ENCODE measurements around the gene ELL. TPM values are rescaled to one million over a fixed set of nuclear protein-coding genes. Genes with fewer than 3 reads are reported as not detected.

The ELL gene
- total RNA-seq, 1 experiment from 2014 or later, result 21.0 TPM

- ATAC-seq, result no peak
- no peak for DNase-seq
- no peak overlapping the region for H3K4me2 ChIP-seq (ENCODE audit: low read length)
- H3K4me3 ChIP-seq (ENCODE audit: low read length), result no peak overlapping the region
- peaks cover 21% of the 10 kb centered on the region; the same call in 1 of the 2 replicates for H3K36me3 ChIP-seq (ENCODE audit: low read depth, low read length)
- H3K9ac ChIP-seq (ENCODE audit: low read length), result no peak overlapping the region
- no TSS peak for BruUV-seq (replicated peaks)
- H3K9me2 ChIP-seq (replicated peaks; ENCODE audit: low read length), result no peaks in the 10 kb centered on the region
- no peaks in the 10 kb centered on the region for H3F3A ChIP-seq (ENCODE audit: low read length, unreplicated experiment)
- no peak overlapping the region for H2AFZ ChIP-seq (ENCODE audit: low read length)
- intact Hi-C loops (cut with micrococcal nuclease), result no loop called here
- no peaks in the 10 kb centered on the region for H4K20me1 ChIP-seq (ENCODE audit: low read length)
- TF ChIP-seq, protein P1, sequence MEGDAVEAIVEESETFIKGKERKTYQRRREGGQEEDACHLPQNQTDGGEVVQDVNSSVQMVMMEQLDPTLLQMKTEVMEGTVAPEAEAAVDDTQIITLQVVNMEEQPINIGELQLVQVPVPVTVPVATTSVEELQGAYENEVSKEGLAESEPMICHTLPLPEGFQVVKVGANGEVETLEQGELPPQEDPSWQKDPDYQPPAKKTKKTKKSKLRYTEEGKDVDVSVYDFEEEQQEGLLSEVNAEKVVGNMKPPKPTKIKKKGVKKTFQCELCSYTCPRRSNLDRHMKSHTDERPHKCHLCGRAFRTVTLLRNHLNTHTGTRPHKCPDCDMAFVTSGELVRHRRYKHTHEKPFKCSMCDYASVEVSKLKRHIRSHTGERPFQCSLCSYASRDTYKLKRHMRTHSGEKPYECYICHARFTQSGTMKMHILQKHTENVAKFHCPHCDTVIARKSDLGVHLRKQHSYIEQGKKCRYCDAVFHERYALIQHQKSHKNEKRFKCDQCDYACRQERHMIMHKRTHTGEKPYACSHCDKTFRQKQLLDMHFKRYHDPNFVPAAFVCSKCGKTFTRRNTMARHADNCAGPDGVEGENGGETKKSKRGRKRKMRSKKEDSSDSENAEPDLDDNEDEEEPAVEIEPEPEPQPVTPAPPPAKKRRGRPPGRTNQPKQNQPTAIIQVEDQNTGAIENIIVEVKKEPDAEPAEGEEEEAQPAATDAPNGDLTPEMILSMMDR (conservative IDR thresholded peaks at IDR 0.05; ENCODE audit: low read depth, low read length), result no peak
- no peak for TF ChIP-seq EZH2phosphoT487 (IDR thresholded peaks at IDR 0.05; ENCODE audit: borderline replicate concordance, low read length)
- TF ChIP-seq EZH2 (IDR thresholded peaks at IDR 0.05; ENCODE audit: low read length, unreplicated experiment), result no peak
- no peaks in the 10 kb centered on the region for H3K27me3 ChIP-seq (ENCODE audit: low read length)
- ChIA-PET POLR2A (ENCODE audit: unreplicated experiment) (no interaction called here), CTCF (no interaction called here)
- H3K4me1 ChIP-seq (ENCODE audit: insufficient read depth, low read length), result no peaks in the 10 kb centered on the region
- H3K27ac ChIP-seq (ENCODE audit: low read length), result no peak overlapping the region
- no peaks in the 10 kb centered on the region for H3K9me3 ChIP-seq (ENCODE audit: low read length)
- H3K79me2 ChIP-seq (ENCODE audit: low read length), result no peaks in the 10 kb centered on the region
Observed at GRCh38 chr19:18445262-18445948, 76.5 kb downstream of the ELL start.

- H2AFZ ChIP-seq (ENCODE audit: low read length), result no peak overlapping the region
- no peak overlapping the region for H3K27ac ChIP-seq (ENCODE audit: low read length)
- no peaks in the 10 kb centered on the region for H3K9me2 ChIP-seq (replicated peaks; ENCODE audit: low read length)
- ChIA-PET CTCF (interaction anchor here (0.6 kb wide), 1 partner anchor 111 kb away, joined by 5 read pairs; no protein-coding TSS in a partner anchor), POLR2A (ENCODE audit: unreplicated experiment) (interaction anchor here (0.6 kb wide), 1 partner anchor 163 kb away, joined by 6 read pairs; the partner anchor contains the start of gene JUND)
- no peaks in the 10 kb centered on the region for H3K9me3 ChIP-seq (ENCODE audit: low read length)
- H3K27me3 ChIP-seq (ENCODE audit: low read length), result no peaks in the 10 kb centered on the region
- DNase-seq (no peak), ATAC-seq (no peak)
- no peaks in the 10 kb centered on the region for H3F3A ChIP-seq (ENCODE audit: low read length, unreplicated experiment)
- intact Hi-C loops (cut with micrococcal nuclease), result no loop called here
- no peaks in the 10 kb centered on the region for H3K79me2 ChIP-seq (ENCODE audit: low read length)
- H3K4me3 ChIP-seq (ENCODE audit: low read length), result no peak overlapping the region
- no TSS peak for BruUV-seq (replicated peaks)
- no peaks in the 10 kb centered on the region for H3K4me1 ChIP-seq (ENCODE audit: insufficient read depth, low read length)
- H4K20me1 ChIP-seq (ENCODE audit: low read length), result no peaks in the 10 kb centered on the region
- no peak overlapping the region for H3K9ac ChIP-seq (ENCODE audit: low read length)
- H3K36me3 ChIP-seq (ENCODE audit: low read depth, low read length), result peaks cover 16% of the 10 kb centered on the region; the same call in 1 of the 2 replicates
- no peak for TF ChIP-seq EZH2 (IDR thresholded peaks at IDR 0.05; ENCODE audit: low read length, unreplicated experiment)
- TF ChIP-seq, protein P1 (conservative IDR thresholded peaks at IDR 0.05; ENCODE audit: low read depth, low read length), result no peak
- TF ChIP-seq EZH2phosphoT487 (IDR thresholded peaks at IDR 0.05; ENCODE audit: borderline replicate concordance, low read length), result no peak
- H3K4me2 ChIP-seq (ENCODE audit: low read length), result no peak overlapping the region
Observed at GRCh38 chr19:18444513-18444912, 77.4 kb downstream of the ELL start.

- intact Hi-C loops (cut with micrococcal nuclease), result no loop called here
- H3K4me2 ChIP-seq (ENCODE audit: low read length), result no peak overlapping the region
- H3K9ac ChIP-seq (ENCODE audit: low read length), result no peak overlapping the region
- no peaks in the 10 kb centered on the region for H3K9me3 ChIP-seq (ENCODE audit: low read length)
- no peak overlapping the region for H3K27ac ChIP-seq (ENCODE audit: low read length)
- CTCF ChIA-PET, result interaction anchor here (0.6 kb wide), 1 partner anchor 112 kb away, joined by 5 read pairs; no protein-coding TSS in a partner anchor
- H3K9me2 ChIP-seq (replicated peaks; ENCODE audit: low read length), result no peaks in the 10 kb centered on the region
- H3K4me3 ChIP-seq (ENCODE audit: low read length), result no peak overlapping the region
- TSS peak; percentile 31 for BruUV-seq (replicated peaks)
- no peaks in the 10 kb centered on the region for H3K4me1 ChIP-seq (ENCODE audit: insufficient read depth, low read length)
- no peak for TF ChIP-seq EZH2phosphoT487 (IDR thresholded peaks at IDR 0.05; ENCODE audit: borderline replicate concordance, low read length)
- TF ChIP-seq, protein P1 (conservative IDR thresholded peaks at IDR 0.05; ENCODE audit: low read depth, low read length), result no peak
- no peak for TF ChIP-seq EZH2 (IDR thresholded peaks at IDR 0.05; ENCODE audit: low read length, unreplicated experiment)
- no peaks in the 10 kb centered on the region for H3K27me3 ChIP-seq (ENCODE audit: low read length)
- no peaks in the 10 kb centered on the region for H3K79me2 ChIP-seq (ENCODE audit: low read length)
- peaks cover 16% of the 10 kb centered on the region; the same call in 1 of the 2 replicates for H3K36me3 ChIP-seq (ENCODE audit: low read depth, low read length)
- no peak overlapping the region for H2AFZ ChIP-seq (ENCODE audit: low read length)
- ATAC-seq (no peak), DNase-seq (no peak)
- no peaks in the 10 kb centered on the region for H3F3A ChIP-seq (ENCODE audit: low read length, unreplicated experiment)
- POLR2A ChIA-PET (ENCODE audit: unreplicated experiment), result no interaction called here
- H4K20me1 ChIP-seq (ENCODE audit: low read length), result no peaks in the 10 kb centered on the region
Observed at GRCh38 chr19:18443831-18444230, 78.0 kb downstream of the ELL start.

Measured in PC-3 (cell line).